HG03025 (cell line): ENCODE measurements around the gene SDC1.

Experiments
- ATAC-seq: cut with Tn5 transposase; IDR thresholded peaks from one replicate; pipeline ENCODE4 v1.9.1; 2021; ENCODE audit warnings: mild to moderate bottlenecking, moderate library complexity; ENCODE audit not compliant: unreplicated experiment, low FRiP score

SDC1 gene

GRCh38 chr2:20173496-20174402 lies 51.2 kb downstream of the SDC1 start:
- no peak for ATAC-seq

GRCh38 chr2:20173064-20173463 lies 51.9 kb downstream of the SDC1 start:
- no peak for ATAC-seq

- peak; percentile 71 for ATAC-seq
Observed at GRCh38 chr2:20172273-20173055, 52.5 kb downstream of the SDC1 start.

GRCh38 chr2:20171445-20171977 lies 53.4 kb downstream of the SDC1 start:
- ATAC-seq, result no peak

- ATAC-seq, result no peak
Observed at GRCh38 chr2:20170704-20171250, 54.2 kb downstream of the SDC1 start.

- ATAC-seq, result no peak
Observed at GRCh38 chr2:20169796-20170703, 54.9 kb downstream of the SDC1 start.

- no peak for ATAC-seq
Observed at GRCh38 chr2:20168727-20169696, 55.9 kb downstream of the SDC1 start.

- no peak for ATAC-seq
Observed at GRCh38 chr2:20168048-20168726, 56.7 kb downstream of the SDC1 start.

GRCh38 chr2:20167356-20167755 lies 57.6 kb downstream of the SDC1 start:
- no peak for ATAC-seq

- ATAC-seq, result peak; percentile 51
Observed at GRCh38 chr2:20165677-20166509, 59.0 kb downstream of the SDC1 start.

- ATAC-seq, result no peak
Observed at GRCh38 chr2:20164734-20165478, 60.0 kb downstream of the SDC1 start.

GRCh38 chr2:20164061-20164733 lies 60.7 kb downstream of the SDC1 start:
- ATAC-seq, result no peak

GRCh38 chr2:20159411-20160070 lies 65.4 kb downstream of the SDC1 start:
- no peak for ATAC-seq

- ATAC-seq, result no peak
Observed at GRCh38 chr2:20157193-20157891, 67.6 kb downstream of the SDC1 start.

- no peak for ATAC-seq
Observed at GRCh38 chr2:20156836-20157192, 68.1 kb downstream of the SDC1 start.
